MM.1S (cell line): Measurements from ENCODE around the gene BPTF.

Experiments
- CTCF ChIP-seq: fragments of 300-600 bp; sonication (generic); IDR thresholded peaks from 2 replicates; pipeline ENCODE4 v1.5.1; 2016; ENCODE audit warnings: antibody characterized with exemption, low read length, mixed read lengths
- EZH2 ChIP-seq: fragments of 300-600 bp; sonication (generic); optimal IDR thresholded peaks from 2 replicates; pipeline ENCODE3; 2017; ENCODE audit warnings: low read depth, mild to moderate bottlenecking, antibody characterized with exemption, low read length, mixed read lengths

DNA sequence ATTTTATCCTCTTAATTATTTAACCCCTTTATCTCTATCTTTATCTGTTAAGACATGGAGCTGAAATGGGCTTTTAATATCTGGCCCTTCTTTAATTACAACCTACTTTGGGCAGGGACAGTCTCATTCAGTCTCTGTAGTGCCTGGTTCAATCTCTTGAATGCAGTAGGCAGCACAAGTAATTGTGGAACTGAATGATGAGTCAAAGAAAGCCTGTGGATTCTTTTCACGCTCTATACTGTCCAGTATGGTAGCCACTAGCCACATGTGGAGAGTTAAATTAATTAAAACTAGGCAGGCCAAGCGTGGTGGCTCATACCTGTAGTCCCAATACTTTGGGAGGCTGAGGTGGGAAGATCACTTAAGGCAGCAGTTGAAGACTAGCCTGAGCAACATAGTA lies 9.3 kb downstream of the BPTF start:
- TF ChIP-seq CTCF (no peak), EZH2 (no peak)
